Keratinocyte (primary cell): ENCODE measurements around the gene KIF21A.

ENCODE experiments used
- CTCF ChIP-seq, 3 experiments: IDR thresholded peaks in 1 of 3; conservative IDR thresholded peaks in 1 of 3; optimal IDR thresholded peaks in 1 of 3; 2 replicates in 2 of 3; 3 replicates in 1 of 3; pipeline versions ENCODE3 to v1.5.1; 2011; ENCODE audit warnings: low read length in 3 of 3, mild to moderate bottlenecking in 3 of 3, moderate library complexity in 2 of 3, control low read depth in 1 of 3, inconsistent platforms in 1 of 3; ENCODE audit not compliant: insufficient read depth in 2 of 3; ENCODE audit errors: extremely low read depth in 1 of 3
- EZH2 ChIP-seq: IDR thresholded peaks from one replicate; pipeline ENCODE4 v1.6.1; 2012; ENCODE audit warnings: inconsistent platforms, mild to moderate bottlenecking, low read length, moderate library complexity

GRCh38 chr12:39354955-39355354 is 88.0 kb downstream of the KIF21A start:
- TF ChIP-seq CTCF (optimal IDR thresholded peaks at IDR 0.05 in 1 of 3, IDR thresholded peaks at IDR 0.05 in 1 of 3, conservative IDR thresholded peaks at IDR 0.05 in 1 of 3; ENCODE audit: extremely low read depth in 1 of 3, insufficient read depth in 2 of 3, low read length in 3 of 3) (no peak), EZH2 (no peak)
